Gastrocnemius medialis (tissue), 4 donors: ENCODE results near the gene VAMP4. TPM values are rescaled to one million over a fixed set of nuclear protein-coding genes. Genes with fewer than 3 reads are reported as not detected.
A peak's percentile ranks its signal among the peaks of the same experiment; 100 is the strongest.

Source experiments
- ATAC-seq, 2 donors: fragments of 150-250 bp; one replicate each; pipeline ENCODE4 v1.9.1; 2016
- DNase-seq, 2 donors: peaks; one replicate each; pipeline ENCODE4 v3.0.0-alpha.2; 2019
- H3K27ac ChIP-seq, 4 donors: fragments of 200-600 bp; sonication (generic); 1 replicate in 1 of 4; 2 replicates in 3 of 4; pipeline ENCODE4 v1.5.1; 2016 to 2018; ENCODE audit warnings: mild to moderate bottlenecking in 2 of 4, moderate library complexity in 1 of 4
- H3K27me3 ChIP-seq, 3 donors: fragments of 200-600 bp; sonication (generic) in 2 of 3; 1 replicate in 1 of 3; 2 replicates in 2 of 3; pipeline versions ENCODE4 v1.5.1 to v1.6.0; 2016 to 2019; ENCODE audit warnings: mild to moderate bottlenecking in 1 of 3, moderate library complexity in 1 of 3
- H3K36me3 ChIP-seq, 2 donors: fragments of 200-600 bp; sonication (generic) in 1 of 2; one replicate each; pipeline ENCODE4 v1.5.1; 2017 to 2018
- H3K4me1 ChIP-seq, 2 donors: fragments of 200-600 bp; sonication (generic) in 1 of 2; one replicate each; pipeline ENCODE4 v1.5.1; 2016 to 2017; ENCODE audit warnings: mild to moderate bottlenecking in 2 of 2
- H3K4me3 ChIP-seq, 4 donors: fragments of 200-600 bp; sonication (generic) in 3 of 4; 1 replicate in 1 of 4; 2 replicates in 3 of 4; pipeline ENCODE4 v1.5.1; 2016 to 2019; ENCODE audit warnings: mild to moderate bottlenecking in 2 of 4
- H3K9me3 ChIP-seq, 3 donors: fragments of 200-600 bp; sonication (generic) in 2 of 3; 1 replicate in 1 of 3; 2 replicates in 2 of 3; pipeline ENCODE4 v1.5.1; 2016 to 2019
- CTCF ChIP-seq, 5 experiments: fragments of 450-650 bp in 3 of 5; fragments of 200-600 bp in 2 of 5; sonication (generic) in 2 of 5; IDR thresholded peaks in 4 of 5; conservative IDR thresholded peaks in 1 of 5; 1 replicate in 4 of 5; 2 replicates in 1 of 5; pipeline ENCODE4 v1.5.1; 2016 to 2019; ENCODE audit warnings: antibody characterized with exemption in 5 of 5, mild to moderate bottlenecking in 3 of 5, moderate library complexity in 3 of 5
- POLR2A ChIP-seq, 2 donors: fragments of 450-650 bp; IDR thresholded peaks; one replicate each; pipeline ENCODE4 v1.6.1; 2017; ENCODE audit warnings: antibody characterized with exemption in 2 of 2, mild to moderate bottlenecking in 2 of 2, moderate library complexity in 2 of 2
- in situ Hi-C, 4 donors: fragments of 200-750 bp; cut with MboI; loops; one replicate each; pipeline versions ENCODE4 v1.15.0 to v1.8.0; 2017; ENCODE audit warnings: low sequenced_read_pairs in 4 of 4
- intact Hi-C: fragments of 100-400 bp; cut with DNase I; formaldehyde crosslinking; loops from one replicate; pipeline ENCODE4 v1.15.1; 2023; ENCODE audit warnings: low total_unique reads
- total RNA-seq, 4 donors: library from RNA; depleted of rRNA; stranded (reverse); fragments of >200 nt; gene quantifications; one replicate each; pipeline versions ENCODE4 v1.1.0 to v1.2.3, GENCODE V29; 2016

VAMP4 gene
- total RNA-seq, 4 donors from 2014 or later: 4.6 to 11.1 (median 5.0) TPM

- in situ Hi-C loops (loop anchor here in 2 of 4 donors (5.0 to 25.0 kb wide), 4 partner anchors 41 to 256 kb away; partner anchors contain the start of genes PRRC2C (in 2 of the 2) and METTL13 (in 1 of the 2)), intact Hi-C loops (loop anchor here (1.0 to 10.0 kb wide), 4 partner anchors 74 to 1846 kb away; partner anchors contain the start of genes FMO4 and SCYL3)
- peak; percentile 34 to 45 for ATAC-seq
- Histone ChIP-seq H3K4me3 (peak overlapping the region; percentile 84 to 97 (median 94)), H3K36me3 (peaks cover 0 to 11% of the 10 kb centered on the region in 2 donors), H3K9me3 (no peaks in the 10 kb centered on the region), H3K27ac (peak overlapping the region; percentile 95 to 99 (median 98)), H3K4me1 (peaks cover 24 to 30% of the 10 kb centered on the region in 2 donors), H3K27me3 (no peaks in the 10 kb centered on the region)
- no peak for TF ChIP-seq POLR2A (IDR thresholded peaks at IDR 0.05)
- TF ChIP-seq CTCF (IDR thresholded peaks at IDR 0.05 in 4 of 5, conservative IDR thresholded peaks at IDR 0.05 in 1 of 5): peak in 3 of 5 experiments; percentile 2 to 43 (median 36)
- peak; percentile 17 to 46 for DNase-seq
These were observed 636 bp downstream of the VAMP4 start for GRCh38 chr1:171740987-171741871.

- H3K4me3 ChIP-seq: peak overlapping the region in 3 of 4 donors; percentile 84 to 97 (median 95)
These were observed 1.5 kb downstream of the VAMP4 start for GRCh38 chr1:171740356-171740863.

DNA sequence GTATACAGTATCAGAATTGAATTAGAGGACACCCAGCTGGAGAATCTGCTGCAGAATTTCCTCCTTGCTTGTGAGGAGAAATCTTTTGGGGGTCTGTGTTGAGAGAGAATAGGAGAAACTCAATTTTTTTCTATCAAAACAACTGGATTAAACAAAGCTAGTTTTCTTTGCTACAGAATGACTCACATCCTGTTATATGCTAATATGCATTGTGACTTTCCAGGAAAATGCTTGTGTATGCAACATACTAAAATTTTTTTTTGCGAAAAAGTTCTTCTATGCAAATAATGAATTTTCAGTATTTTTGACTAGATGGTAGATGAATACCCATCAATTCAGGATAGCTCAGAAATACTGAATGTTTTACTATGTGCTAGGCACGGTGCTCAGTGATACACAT lies 2.2 kb downstream of the VAMP4 start:
- Histone ChIP-seq H3K4me1 (peaks cover 24 to 30% of the 10 kb centered on the region in 2 donors), H3K4me3 (no peak overlapping the region)
- in situ Hi-C loops: loop anchor here in 2 of 4 donors (5.0 to 25.0 kb wide), 4 partner anchors 43 to 255 kb away; partner anchors contain the start of genes PRRC2C (in 2 of the 2) and METTL13 (in 1 of the 2)

More at GRCh38 chr1:171740356-171740863, 1.5 kb downstream of the VAMP4 start:
- intact Hi-C loops (loop anchor here (5.0 to 10.0 kb wide), 3 partner anchors 73 to 1846 kb away; partner anchors contain the start of genes FMO4 and SCYL3), in situ Hi-C loops (loop anchor here in 2 of 4 donors (5.0 to 25.0 kb wide), 4 partner anchors 42 to 256 kb away; partner anchors contain the start of genes PRRC2C (in 2 of the 2) and METTL13 (in 1 of the 2))
- Histone ChIP-seq H3K9me3 (no peaks in the 10 kb centered on the region), H3K4me1 (peaks cover 24 to 30% of the 10 kb centered on the region in 2 donors), H3K27me3 (no peaks in the 10 kb centered on the region), H3K27ac (peak overlapping the region in 3 of 4 donors; percentile 95 to 99 (median 97)), H3K36me3 (peaks cover 0 to 19% of the 10 kb centered on the region in 2 donors)
- no peak for ATAC-seq
- DNase-seq: no peak
- TF ChIP-seq CTCF (IDR thresholded peaks at IDR 0.05 in 4 of 5, conservative IDR thresholded peaks at IDR 0.05 in 1 of 5) (no peak), POLR2A (IDR thresholded peaks at IDR 0.05) (no peak)

More for the DNA sequence above, 2.2 kb downstream of the VAMP4 start:
- TF ChIP-seq CTCF (IDR thresholded peaks at IDR 0.05 in 4 of 5, conservative IDR thresholded peaks at IDR 0.05 in 1 of 5) (no peak), POLR2A (IDR thresholded peaks at IDR 0.05) (no peak)
- intact Hi-C loops: loop anchor here (5.0 to 10.0 kb wide), 3 partner anchors 72 to 1845 kb away; partner anchors contain the start of genes FMO4 and SCYL3
- DNase-seq (no peak), ATAC-seq (no peak)
- H3K27ac ChIP-seq: no peak overlapping the region
- peaks cover 0 to 20% of the 10 kb centered on the region in 2 donors for H3K36me3 ChIP-seq
- H3K9me3 ChIP-seq: no peaks in the 10 kb centered on the region
- no peaks in the 10 kb centered on the region for H3K27me3 ChIP-seq
